ENCODE measurements around the gene HPRT1.

DNA sequence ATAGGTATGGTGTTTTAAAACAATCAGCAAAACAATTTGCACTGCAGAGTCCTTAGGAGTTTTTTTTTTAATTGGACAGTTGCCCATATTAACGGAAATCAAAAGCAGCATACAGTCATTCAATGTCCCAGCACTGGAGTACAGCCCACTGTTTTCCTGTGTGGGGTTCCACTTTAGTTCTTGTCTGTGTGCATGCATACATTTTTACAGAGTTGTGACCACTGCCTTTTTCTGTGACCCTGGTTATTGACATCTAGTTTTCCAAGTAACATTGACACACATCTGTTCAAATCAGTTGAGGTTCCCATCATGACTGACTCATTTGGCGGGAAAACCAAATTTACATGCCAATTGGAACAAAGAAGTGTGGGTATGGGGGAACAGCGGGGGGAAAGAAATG, 83.3 kb downstream of the HPRT1 start:
- no peak for TF ChIP-seq CTCF (IDR thresholded peaks at IDR 0.05)
- TF ChIP-seq POLR2A (IDR thresholded peaks at IDR 0.05) = no peak
